Ovary (tissue), 9 donors: ENCODE data around the gene AADACL4. TPM values are rescaled to one million over a fixed set of nuclear protein-coding genes. Genes with fewer than 3 reads are reported as not detected.
A peak's percentile ranks its signal among the peaks of the same experiment; 100 is the strongest.

ENCODE experiments used
- DNase-seq, 5 donors: peaks; one replicate each; pipeline ENCODE4 v3.0.0-alpha.2; 2019 to 2020
- H3K27ac ChIP-seq, 2 donors: fragments of 200-600 bp; one replicate each; pipeline versions ENCODE4 v1.5.1 to v1.8.0; 2019 to 2022
- H3K27me3 ChIP-seq: fragments of 200-600 bp; one replicate; pipeline ENCODE4 v1.8.0; 2022
- H3K36me3 ChIP-seq: fragments of 200-600 bp; sonication (generic); one replicate; pipeline ENCODE4 v1.5.1; 2019
- H3K4me1 ChIP-seq: one replicate; pipeline ENCODE4 v1.8.1; 2013; ENCODE audit warnings: mild to moderate bottlenecking, moderate library complexity; ENCODE audit not compliant: insufficient read depth
- H3K4me3 ChIP-seq: fragments of 200-600 bp; sonication (generic); one replicate; pipeline ENCODE4 v1.5.1; 2017
- H3K9me3 ChIP-seq, 2 donors: fragments of 200-600 bp in 1 of 2; sonication (generic) in 1 of 2; one replicate each; pipeline versions ENCODE4 v1.5.1 to v1.8.1; 2013 to 2019; ENCODE audit warnings: mild to moderate bottlenecking in 1 of 2, moderate library complexity in 1 of 2
- CTCF ChIP-seq, 3 donors: fragments of 450-650 bp in 2 of 3; fragments of 200-600 bp in 1 of 3; IDR thresholded peaks; one replicate each; pipeline versions ENCODE4 v1.5.1 to v1.8.0; 2016 to 2022; ENCODE audit warnings: antibody characterized with exemption in 3 of 3, mild to moderate bottlenecking in 1 of 3
- EP300 ChIP-seq: sonication (generic); formaldehyde crosslinking; IDR thresholded peaks from one replicate; pipeline ENCODE4 v1.6.1; 2017; ENCODE audit warnings: antibody characterized with exemption
- POLR2A ChIP-seq: fragments of 450-650 bp; IDR thresholded peaks from one replicate; pipeline ENCODE4 v1.6.1; 2017; ENCODE audit warnings: antibody characterized with exemption, mild to moderate bottlenecking, moderate library complexity
- WGBS, 3 donors: extraction: QIAGEN DNeasy Blood & Tissue Kit in 1 of 3; methylation state at CpG; one replicate each; pipeline versions ENCODE4 v1.1.5 to v1.1.7; 2013 to 2017; 5-methylcytosine and 5-hydroxymethylcytosine counted together
- intact Hi-C, 4 donors: fragments of 100-400 bp; cut with DNase I; formaldehyde crosslinking; loops; one replicate each; pipeline versions ENCODE4 v1.11.0 to v1.15.1; 2022 to 2023
- polyA plus RNA-seq, 2 donors: library from polyadenylated mRNA; stranded (reverse); fragments of 200-250 nt in 1 of 2; fragments of 350-450 nt in 1 of 2; fragmentation: Illumina TruSeq in 1 of 2; extraction: RNeasy Lipid Tissue Mini Kit (QIAGEN cat#74804) in 1 of 2; gene quantifications; one replicate each; pipeline ENCODE4 v1.2.3, GENCODE V29; 2013 to 2014
- total RNA-seq, 7 donors: library from RNA; depleted of rRNA in 2 of 7; stranded (reverse); fragments of >200 nt in 2 of 7; fragmentation: NEBNext Ultra II Directional in 3 of 7; extraction: Animal tissue kit (Norgen Biotek cat#: 25700) in 3 of 7; gene quantifications; one replicate each; pipeline versions ENCODE4 v1.1.0 to v1.2.4, GENCODE V29; 2016 to 2023
- donor health status: DM: no; HTN: no; CAD: no; lungs with moderate emphysema.
- donor health status: DM: no; HTN: no; CAD: no.
- donor health status: Bipolar disorder and iron deficiency.
- donor health status: DM: yes; HTN: yes; CAD: no.
- donor health status: DM: no; HTN: no; CAD: no.
- donor health status: DM: yes; HTN: yes; CAD: no.

The AADACL4 gene
- total and polyA plus RNA-seq, 9 donors, result 0.38 TPM; not detected in 8

DNA sequence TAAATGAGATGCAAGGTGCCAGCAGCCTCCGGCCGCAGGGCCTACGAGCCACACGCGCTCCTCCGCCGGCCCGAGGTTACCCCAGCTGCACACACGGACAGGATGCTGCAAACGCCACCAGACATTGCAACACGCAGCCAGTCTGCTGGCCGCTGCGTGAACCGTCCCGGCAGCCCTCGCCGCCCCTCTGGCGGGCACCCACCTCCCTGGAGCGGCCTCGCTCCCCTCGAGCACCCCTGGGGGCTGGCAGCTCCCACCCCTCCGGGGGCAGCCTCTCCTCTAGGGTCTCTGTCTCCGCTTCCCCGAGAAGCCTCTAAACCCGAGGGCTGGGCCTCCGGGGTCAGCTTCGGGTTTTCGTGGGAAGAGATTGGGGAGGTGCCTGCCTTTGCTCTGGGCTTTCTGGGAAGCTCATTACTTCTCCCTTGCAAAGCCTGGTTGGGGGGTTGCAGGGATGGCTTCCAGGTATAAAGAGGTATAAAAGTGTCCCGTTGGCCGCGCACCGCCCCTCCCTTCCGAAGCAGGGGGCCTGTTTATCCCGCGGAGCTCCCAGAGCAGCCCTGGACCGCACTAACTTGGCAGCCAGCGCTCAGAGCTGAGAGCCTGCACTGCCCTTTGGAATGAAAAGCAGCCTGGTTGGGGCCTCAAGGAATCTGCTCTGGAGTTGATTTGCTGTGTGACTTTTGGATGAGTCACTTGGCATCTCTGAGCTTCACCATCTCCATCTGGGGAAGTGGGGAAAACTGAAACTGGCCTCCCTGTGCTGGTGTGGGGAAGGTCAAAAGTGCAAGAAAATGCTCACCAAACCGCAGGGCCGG, 47.7 kb upstream of the AADACL4 start:
- Histone ChIP-seq H3K27ac (peak overlapping the region; percentile 15 to 93), H3K9me3 (no peaks in the 10 kb centered on the region), H3K4me1 (peaks cover 38% of the 10 kb centered on the region), H3K36me3 (no peaks in the 10 kb centered on the region), H3K27me3 (no peaks in the 10 kb centered on the region), H3K4me3 (peak overlapping the region; percentile 21)
- peak; percentile 85 to 92 (median 86) for DNase-seq
- WGBS, 3 donors, result 0 to 11% (median 3%) methylated on average over 30 to 39 of the region's 39 CpGs
- intact Hi-C loops, result loop anchor here in 2 of 4 donors (5.0 to 10.0 kb wide), 3 partner anchors 49 to 121 kb away; no protein-coding TSS in a partner anchor
- TF ChIP-seq POLR2A (no peak), EP300 (no peak), CTCF (IDR thresholded peaks at IDR 0.05) (no peak)

GRCh38 chr1:12597792-12598191, 46.1 kb upstream of the AADACL4 start:
- H3K27me3 ChIP-seq, result no peaks in the 10 kb centered on the region
- TF ChIP-seq POLR2A (no peak), EP300 (no peak), CTCF (IDR thresholded peaks at IDR 0.05) (no peak)
- H3K27ac ChIP-seq, result peak overlapping the region in 1 of 2 donors; percentile 93
- no peak for DNase-seq
- 68 to 85% (median 80%) methylated on average over 10 of the region's 10 CpGs for WGBS, 3 donors
- H3K9me3 ChIP-seq, result no peaks in the 10 kb centered on the region
- peaks cover 35% of the 10 kb centered on the region for H3K4me1 ChIP-seq
- no peaks in the 10 kb centered on the region for H3K36me3 ChIP-seq
- intact Hi-C loops, result loop anchor here in 2 of 4 donors (5.0 to 10.0 kb wide), 3 partner anchors 50 to 123 kb away; no protein-coding TSS in a partner anchor
- no peak overlapping the region for H3K4me3 ChIP-seq

DNA sequence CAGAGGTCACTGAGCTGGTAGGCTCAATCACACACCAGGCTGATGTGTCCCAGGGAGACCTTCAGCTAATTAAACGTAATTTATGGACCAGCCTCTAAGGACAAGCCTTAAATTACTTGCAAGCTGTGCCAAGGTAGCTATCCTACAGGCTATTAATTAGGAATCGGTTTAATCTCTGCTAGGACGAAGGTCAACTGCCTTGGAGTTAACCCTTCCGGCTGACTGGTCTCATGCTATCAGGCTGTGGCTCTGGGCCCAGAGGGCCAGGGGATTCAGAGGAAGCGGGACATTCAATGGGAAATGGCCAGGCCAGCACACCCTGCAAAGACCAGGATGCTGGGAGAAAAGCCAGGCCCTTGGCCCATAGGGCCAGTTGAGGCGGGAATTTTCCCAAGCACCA, 44.9 kb upstream of the AADACL4 start:
- Histone ChIP-seq H3K27me3 (no peaks in the 10 kb centered on the region), H3K36me3 (no peaks in the 10 kb centered on the region), H3K4me3 (no peak overlapping the region), H3K9me3 (no peaks in the 10 kb centered on the region), H3K4me1 (peaks cover 29% of the 10 kb centered on the region), H3K27ac (peak overlapping the region in 1 of 2 donors; percentile 27)
- DNase-seq, result no peak
- TF ChIP-seq EP300 (no peak), POLR2A (no peak), CTCF (IDR thresholded peaks at IDR 0.05) (no peak)
- intact Hi-C loops, result loop anchor here in 2 of 4 donors (5.0 to 10.0 kb wide), 3 partner anchors 52 to 124 kb away; no protein-coding TSS in a partner anchor
- 50 to 75% (median 62%) methylated on average over 6 of the region's 6 CpGs for WGBS, 3 donors

DNA sequence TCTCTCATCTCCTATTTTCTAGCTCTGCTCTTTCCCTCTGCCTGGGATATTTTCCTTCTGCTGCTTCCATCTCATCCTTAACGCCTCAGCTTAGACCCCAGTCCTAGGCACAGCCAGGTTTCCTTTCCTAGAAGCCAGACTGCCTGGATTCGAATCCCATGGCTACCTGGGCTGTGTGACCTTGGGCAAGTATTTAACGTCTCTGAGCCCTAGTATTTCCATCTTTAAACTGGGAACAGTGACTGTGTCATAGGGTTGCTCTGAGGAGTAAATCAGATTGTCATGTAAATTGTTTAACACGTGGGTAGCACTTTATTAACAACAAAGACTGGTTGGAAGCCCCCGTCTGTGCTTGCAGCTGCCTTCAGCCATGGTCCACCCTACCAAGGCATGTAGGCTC, 44.2 kb upstream of the AADACL4 start:
- H3K36me3 ChIP-seq, result no peaks in the 10 kb centered on the region
- no peak for TF ChIP-seq EP300
- TF ChIP-seq POLR2A, result no peak
- no peak for DNase-seq
- no peak overlapping the region for H3K4me3 ChIP-seq
- H3K27ac ChIP-seq, result peak overlapping the region in 1 of 2 donors; percentile 33
- intact Hi-C loops, result loop anchor here in 2 of 4 donors (5.0 to 10.0 kb wide), 3 partner anchors 52 to 125 kb away; no protein-coding TSS in a partner anchor
- peaks cover 26% of the 10 kb centered on the region for H3K4me1 ChIP-seq
- no peaks in the 10 kb centered on the region for H3K27me3 ChIP-seq
- H3K9me3 ChIP-seq, result no peaks in the 10 kb centered on the region
- WGBS, 3 donors, result 62 to 71% (median 68%) methylated on average over 5 of the region's 5 CpGs

GRCh38 chr1:12600335-12600734, 43.5 kb upstream of the AADACL4 start:
- no peak for TF ChIP-seq POLR2A
- no peak for TF ChIP-seq EP300
- TF ChIP-seq CTCF (IDR thresholded peaks at IDR 0.05), result no peak
- Histone ChIP-seq H3K4me1 (peaks cover 28% of the 10 kb centered on the region), H3K36me3 (no peaks in the 10 kb centered on the region), H3K27me3 (no peaks in the 10 kb centered on the region), H3K27ac (peak overlapping the region in 1 of 2 donors; percentile 33), H3K9me3 (no peaks in the 10 kb centered on the region), H3K4me3 (no peak overlapping the region)
- WGBS, 3 donors, result 20 to 28% (median 28%) methylated on average over 7 of the region's 7 CpGs
- DNase-seq, result peak; percentile 61 to 85 (median 69)
- intact Hi-C loops, result no loop called here
